Measurements from ENCODE around the gene AIFM3.

The AIFM3 gene

DNA sequence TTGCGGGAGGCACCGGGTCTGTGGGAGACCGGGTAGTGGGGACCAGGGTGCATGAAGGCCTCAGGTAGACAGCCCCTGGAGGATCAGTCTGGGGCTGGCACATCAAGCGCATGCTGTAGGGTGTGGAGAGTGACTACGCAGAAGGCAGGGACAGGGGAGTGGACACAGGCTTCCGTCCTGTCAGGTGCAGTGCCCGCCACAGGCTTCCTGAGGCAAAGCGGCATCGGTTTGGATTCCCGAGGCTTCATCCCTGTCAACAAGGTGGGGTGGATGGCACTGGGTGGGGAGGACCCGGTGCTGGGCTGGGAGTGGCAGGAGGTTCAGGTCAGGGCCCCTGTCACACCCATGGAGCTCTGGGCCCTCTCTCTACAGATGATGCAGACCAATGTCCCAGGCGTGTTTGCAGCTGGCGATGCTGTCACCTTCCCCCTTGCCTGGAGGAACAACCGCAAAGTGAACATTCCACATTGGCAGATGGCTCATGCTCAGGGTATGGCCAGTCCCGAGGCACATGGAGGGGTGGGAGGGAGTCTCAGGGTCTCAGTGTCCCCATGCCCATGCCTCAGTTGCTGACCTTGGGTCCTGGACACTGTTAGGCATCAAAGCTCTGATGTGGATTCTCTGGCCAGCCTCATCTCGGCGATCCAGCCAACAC, 10.6 kb downstream of the AIFM3 start:
- H3K4me3 ChIP-seq (replicated peaks; ENCODE audit: low read depth, low read length): no peak overlapping the region
- TF ChIP-seq, protein P1, sequence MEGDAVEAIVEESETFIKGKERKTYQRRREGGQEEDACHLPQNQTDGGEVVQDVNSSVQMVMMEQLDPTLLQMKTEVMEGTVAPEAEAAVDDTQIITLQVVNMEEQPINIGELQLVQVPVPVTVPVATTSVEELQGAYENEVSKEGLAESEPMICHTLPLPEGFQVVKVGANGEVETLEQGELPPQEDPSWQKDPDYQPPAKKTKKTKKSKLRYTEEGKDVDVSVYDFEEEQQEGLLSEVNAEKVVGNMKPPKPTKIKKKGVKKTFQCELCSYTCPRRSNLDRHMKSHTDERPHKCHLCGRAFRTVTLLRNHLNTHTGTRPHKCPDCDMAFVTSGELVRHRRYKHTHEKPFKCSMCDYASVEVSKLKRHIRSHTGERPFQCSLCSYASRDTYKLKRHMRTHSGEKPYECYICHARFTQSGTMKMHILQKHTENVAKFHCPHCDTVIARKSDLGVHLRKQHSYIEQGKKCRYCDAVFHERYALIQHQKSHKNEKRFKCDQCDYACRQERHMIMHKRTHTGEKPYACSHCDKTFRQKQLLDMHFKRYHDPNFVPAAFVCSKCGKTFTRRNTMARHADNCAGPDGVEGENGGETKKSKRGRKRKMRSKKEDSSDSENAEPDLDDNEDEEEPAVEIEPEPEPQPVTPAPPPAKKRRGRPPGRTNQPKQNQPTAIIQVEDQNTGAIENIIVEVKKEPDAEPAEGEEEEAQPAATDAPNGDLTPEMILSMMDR (IDR thresholded peaks at IDR 0.05; ENCODE audit: low read depth, low read length, missing control alignments): no peak
- no peak for DNase-seq (ENCODE audit: extremely low read depth, low read depth)

DNA sequence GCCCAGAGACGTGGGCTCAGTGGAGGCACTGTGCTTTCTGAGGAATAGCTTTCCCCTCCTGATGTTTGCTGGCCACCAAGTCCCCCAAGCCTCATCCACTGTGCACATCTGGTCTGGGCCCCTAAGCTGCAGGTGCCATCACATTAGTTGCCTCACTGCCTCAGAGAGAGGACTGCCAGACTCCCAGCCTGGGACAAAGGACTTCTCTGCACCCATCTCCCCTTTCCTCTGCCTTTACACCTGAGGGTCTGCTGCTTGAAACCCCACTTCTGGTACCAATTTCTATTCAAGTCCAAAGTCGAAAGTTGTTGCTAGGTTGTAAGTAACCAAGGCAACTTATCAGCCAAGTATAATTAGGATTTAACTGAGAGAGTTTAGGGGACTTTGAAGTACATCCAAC, 11.4 kb downstream of the AIFM3 start:
- DNase-seq (ENCODE audit: extremely low read depth, low read depth): no peak
- TF ChIP-seq, protein P1 (IDR thresholded peaks at IDR 0.05; ENCODE audit: low read depth, low read length, missing control alignments): no peak
- H3K4me3 ChIP-seq (replicated peaks; ENCODE audit: low read depth, low read length): no peak overlapping the region

DNA sequence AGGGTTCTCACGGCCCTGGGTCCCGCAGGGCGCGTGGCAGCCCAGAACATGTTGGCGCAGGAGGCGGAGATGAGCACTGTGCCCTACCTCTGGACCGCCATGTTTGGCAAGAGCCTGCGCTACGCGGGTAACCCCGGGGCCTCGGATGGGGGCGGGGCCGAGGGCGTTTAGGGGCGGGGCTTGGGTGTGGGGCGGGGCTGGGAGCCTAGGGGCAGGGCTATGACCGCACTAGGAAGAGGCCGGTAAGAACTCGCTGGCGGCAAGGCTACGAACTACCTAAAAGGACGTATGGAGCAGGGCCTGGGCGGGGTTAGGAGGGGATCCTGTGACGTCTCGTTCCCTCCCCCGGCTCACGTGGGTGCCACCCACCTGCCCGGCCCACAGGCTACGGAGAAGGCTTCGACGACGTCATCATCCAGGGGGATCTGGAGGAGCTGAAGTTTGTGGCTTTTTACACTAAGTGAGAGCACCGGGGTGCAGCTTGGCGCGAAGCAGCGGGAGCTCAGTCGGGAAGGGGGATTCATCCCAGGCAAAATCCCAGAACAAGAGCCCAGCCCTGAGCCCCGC, 12.3 kb downstream of the AIFM3 start:
- DNase-seq (ENCODE audit: extremely low read depth, low read depth): no peak
- H3K4me3 ChIP-seq (replicated peaks; ENCODE audit: low read depth, low read length): no peak overlapping the region
- TF ChIP-seq, protein P1 (IDR thresholded peaks at IDR 0.05; ENCODE audit: low read depth, low read length, missing control alignments): no peak

DNA sequence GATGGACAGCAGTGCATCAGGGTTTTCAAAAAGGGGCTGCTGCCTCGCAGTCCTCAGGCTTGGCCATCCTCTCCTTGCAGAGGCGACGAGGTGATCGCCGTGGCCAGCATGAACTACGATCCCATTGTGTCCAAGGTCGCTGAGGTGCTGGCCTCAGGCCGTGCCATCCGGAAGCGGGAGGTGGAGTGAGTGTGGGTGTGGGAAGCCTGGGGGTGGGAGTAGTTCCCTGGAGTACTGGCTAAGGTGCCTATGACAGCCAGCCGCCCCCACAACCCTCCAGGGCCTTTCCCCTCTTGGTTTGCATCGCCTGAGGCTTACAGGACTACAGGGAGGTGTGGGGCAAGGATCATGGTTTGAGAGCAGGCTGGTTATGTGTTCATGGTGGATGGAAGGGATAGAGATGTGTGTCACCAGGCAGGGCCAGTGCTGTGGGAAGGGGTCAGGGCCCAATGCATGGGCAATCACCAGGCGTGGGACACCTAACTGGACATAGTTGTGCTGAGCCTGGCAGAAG, 12.9 kb downstream of the AIFM3 start:
- no peak for DNase-seq (ENCODE audit: extremely low read depth, low read depth)
- H3K4me3 ChIP-seq (replicated peaks; ENCODE audit: low read depth, low read length): no peak overlapping the region
- TF ChIP-seq, protein P1 (IDR thresholded peaks at IDR 0.05; ENCODE audit: low read depth, low read length, missing control alignments): no peak

DNA sequence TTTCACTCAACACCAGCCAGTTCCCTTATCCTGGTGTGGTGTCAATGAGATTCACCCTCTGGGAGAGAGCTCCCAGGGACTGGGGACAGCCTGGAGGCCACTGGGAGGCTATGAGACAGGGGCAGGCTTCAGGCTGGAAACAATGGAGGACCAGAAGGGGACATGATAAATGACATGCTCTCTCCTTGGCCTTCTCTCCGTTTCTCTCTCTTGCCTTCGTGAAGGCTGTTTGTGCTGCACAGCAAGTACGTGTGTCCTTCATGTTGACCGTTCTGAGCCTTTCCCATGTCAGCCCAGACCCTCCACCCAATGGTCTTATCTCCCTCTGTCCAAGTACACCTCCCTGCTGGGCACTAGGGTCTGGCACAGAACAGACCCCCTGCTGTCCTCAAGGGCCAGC, 13.5 kb downstream of the AIFM3 start:
- H3K4me3 ChIP-seq (replicated peaks; ENCODE audit: low read depth, low read length): no peak overlapping the region
- TF ChIP-seq, protein P1 (IDR thresholded peaks at IDR 0.05; ENCODE audit: low read depth, low read length, missing control alignments): no peak
- no peak for DNase-seq (ENCODE audit: extremely low read depth, low read depth)

DNA sequence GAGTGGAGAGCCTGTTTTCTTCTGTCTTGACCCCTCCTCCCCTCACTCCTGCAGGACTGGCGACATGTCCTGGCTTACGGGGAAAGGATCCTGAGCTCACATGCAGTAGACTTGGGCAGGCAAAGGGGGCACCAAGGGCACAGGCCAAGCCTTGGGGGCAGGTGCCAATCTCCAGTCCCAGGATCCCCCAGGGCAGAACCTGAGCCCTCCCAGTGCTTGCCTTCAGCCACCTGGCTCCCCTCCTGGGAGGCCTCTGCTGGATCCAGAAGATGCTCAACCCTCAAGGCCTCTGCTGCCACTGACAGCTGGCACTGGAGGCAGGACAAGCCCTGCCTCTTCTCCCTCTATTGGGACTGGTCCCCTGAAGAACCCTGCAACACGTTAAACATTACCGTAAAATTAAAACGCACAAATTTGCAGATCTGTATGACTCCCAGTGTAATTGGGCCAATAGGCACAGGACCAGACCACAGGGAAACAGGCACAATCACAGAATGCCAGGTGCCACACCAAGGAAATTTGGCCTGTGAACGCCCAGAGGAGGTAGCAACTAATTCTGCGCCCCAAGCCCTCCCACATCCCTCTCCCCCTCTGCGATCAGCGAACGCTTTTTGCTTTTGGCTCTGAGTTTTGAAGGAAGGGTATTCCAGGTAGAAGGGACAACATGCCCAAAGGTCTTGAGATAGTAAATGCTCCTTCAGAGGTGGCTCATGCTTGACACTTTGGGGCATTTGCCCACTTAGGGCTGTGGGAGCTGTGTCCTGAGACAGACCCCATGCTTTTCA, 14.1 kb downstream of the AIFM3 start:
- no peak for DNase-seq (ENCODE audit: extremely low read depth, low read depth)
- peak overlapping the region; percentile 90 for H3K4me3 ChIP-seq (replicated peaks; ENCODE audit: low read depth, low read length)
- TF ChIP-seq, protein P1 (IDR thresholded peaks at IDR 0.05; ENCODE audit: low read depth, low read length, missing control alignments): no peak
